Measurements from ENCODE around the gene MYRIP.
"Not testable (repeated sequence)": the region's sequence is repeated elsewhere in the genome, so short reads cannot be mapped to it uniquely, and the experiment has no call there.

GRCh38 chr3:39766909-39767308, 42.5 kb upstream of the MYRIP start:
- TF ChIP-seq CTCF, POLR2A (IDR thresholded peaks at IDR 0.05): not testable (repeated sequence)
